ENCODE data around the gene RPS26. TPM values are rescaled to one million over a fixed set of nuclear protein-coding genes. Genes with fewer than 3 reads are reported as not detected.
A peak's percentile ranks its signal among the peaks of the same experiment; 100 is the strongest.

The RPS26 gene
- total RNA-seq, 1 experiment from 2014 or later: 46.4 TPM

DNA sequence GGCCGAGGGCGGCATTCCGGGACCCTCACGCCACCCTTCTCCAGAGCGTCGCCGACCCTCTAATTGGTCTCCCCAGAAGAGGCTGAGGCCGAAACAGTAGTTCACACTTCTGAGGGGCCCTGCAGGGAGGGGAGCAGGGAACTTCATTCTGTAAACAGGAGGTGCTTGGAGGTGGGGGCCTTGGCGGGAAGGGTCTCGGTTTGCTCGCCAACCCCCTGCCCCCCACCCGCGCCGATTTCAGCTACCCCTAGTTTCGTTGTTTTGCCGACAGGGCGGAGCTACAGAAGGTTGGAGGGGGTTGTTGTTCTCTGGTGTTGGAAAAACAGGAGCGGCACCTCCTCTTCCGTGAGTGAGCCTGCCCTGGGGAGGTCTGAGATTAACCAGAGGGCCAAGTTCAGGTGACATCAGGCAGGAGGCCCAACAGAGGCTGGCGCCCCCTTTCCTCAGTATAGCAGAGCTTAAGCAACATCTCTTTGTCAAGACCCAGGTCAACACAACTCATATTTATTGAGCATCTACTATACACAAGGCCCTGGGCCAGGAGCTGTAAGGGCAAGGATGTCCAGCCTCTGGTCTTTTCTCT, 38.9 kb downstream of the RPS26 start:
- peaks cover 6% of the 10 kb centered on the region for H3K4me1 ChIP-seq (ENCODE audit: control insufficient read depth, insufficient read depth, low read length)
- DNase-seq (ENCODE audit: low read depth, low spot score) (no peak), ATAC-seq (no peak)
- no peaks in the 10 kb centered on the region for H3K27me3 ChIP-seq (ENCODE audit: control insufficient read depth, insufficient read depth, low read length)
- H3K4me3 ChIP-seq (ENCODE audit: low read depth in 2 of 2, low read length in 2 of 2): peak overlapping the region; percentile 58 to 84
- no peaks in the 10 kb centered on the region for H3K9me3 ChIP-seq (ENCODE audit: control insufficient read depth, insufficient read depth, low read depth, low read length)
- intact Hi-C loops (cut with micrococcal nuclease; ENCODE audit: unreplicated experiment): no loop called here
- ChIA-PET POLR2A (interaction anchor here (0.5 kb wide), 1 partner anchor 18 kb away, joined by 6 read pairs; no protein-coding TSS in a partner anchor), CTCF (interaction anchor here (0.5 kb wide), 1 partner anchor 47 kb away, joined by 3 read pairs; the partner anchor contains the start of gene ESYT1)
- no peaks in the 10 kb centered on the region; the same call in 1 of the 2 replicates for H3K36me3 ChIP-seq (ENCODE audit: control insufficient read depth, insufficient read depth, low read length)
- in situ Hi-C loops (cut with HindIII; ENCODE audit: low pct_unique_long_range_greater_than_20kb, low sequenced_read_pairs): no loop called here
- no TSS peak for BruUV-seq (replicated peaks)
- no peak overlapping the region for H3K27ac ChIP-seq (ENCODE audit: low read length)
- TF ChIP-seq SIN3A (IDR thresholded peaks at IDR 0.05; ENCODE audit: borderline replicate concordance, insufficient read depth, low read depth, low read length) (no peak), TCF7L2 (IDR thresholded peaks at IDR 0.05; ENCODE audit: low read depth, low read length) (no peak), POLR2AphosphoS5 (IDR thresholded peaks at IDR 0.05; ENCODE audit: low read depth, low read length) (no peak)
- TF ChIP-seq, protein P1, sequence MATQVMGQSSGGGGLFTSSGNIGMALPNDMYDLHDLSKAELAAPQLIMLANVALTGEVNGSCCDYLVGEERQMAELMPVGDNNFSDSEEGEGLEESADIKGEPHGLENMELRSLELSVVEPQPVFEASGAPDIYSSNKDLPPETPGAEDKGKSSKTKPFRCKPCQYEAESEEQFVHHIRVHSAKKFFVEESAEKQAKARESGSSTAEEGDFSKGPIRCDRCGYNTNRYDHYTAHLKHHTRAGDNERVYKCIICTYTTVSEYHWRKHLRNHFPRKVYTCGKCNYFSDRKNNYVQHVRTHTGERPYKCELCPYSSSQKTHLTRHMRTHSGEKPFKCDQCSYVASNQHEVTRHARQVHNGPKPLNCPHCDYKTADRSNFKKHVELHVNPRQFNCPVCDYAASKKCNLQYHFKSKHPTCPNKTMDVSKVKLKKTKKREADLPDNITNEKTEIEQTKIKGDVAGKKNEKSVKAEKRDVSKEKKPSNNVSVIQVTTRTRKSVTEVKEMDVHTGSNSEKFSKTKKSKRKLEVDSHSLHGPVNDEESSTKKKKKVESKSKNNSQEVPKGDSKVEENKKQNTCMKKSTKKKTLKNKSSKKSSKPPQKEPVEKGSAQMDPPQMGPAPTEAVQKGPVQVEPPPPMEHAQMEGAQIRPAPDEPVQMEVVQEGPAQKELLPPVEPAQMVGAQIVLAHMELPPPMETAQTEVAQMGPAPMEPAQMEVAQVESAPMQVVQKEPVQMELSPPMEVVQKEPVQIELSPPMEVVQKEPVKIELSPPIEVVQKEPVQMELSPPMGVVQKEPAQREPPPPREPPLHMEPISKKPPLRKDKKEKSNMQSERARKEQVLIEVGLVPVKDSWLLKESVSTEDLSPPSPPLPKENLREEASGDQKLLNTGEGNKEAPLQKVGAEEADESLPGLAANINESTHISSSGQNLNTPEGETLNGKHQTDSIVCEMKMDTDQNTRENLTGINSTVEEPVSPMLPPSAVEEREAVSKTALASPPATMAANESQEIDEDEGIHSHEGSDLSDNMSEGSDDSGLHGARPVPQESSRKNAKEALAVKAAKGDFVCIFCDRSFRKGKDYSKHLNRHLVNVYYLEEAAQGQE (IDR thresholded peaks at IDR 0.05; ENCODE audit: insufficient read depth in 1 of 2, low read depth in 2 of 2, low read length in 1 of 2): no peak
- TF ChIP-seq, protein P2, sequence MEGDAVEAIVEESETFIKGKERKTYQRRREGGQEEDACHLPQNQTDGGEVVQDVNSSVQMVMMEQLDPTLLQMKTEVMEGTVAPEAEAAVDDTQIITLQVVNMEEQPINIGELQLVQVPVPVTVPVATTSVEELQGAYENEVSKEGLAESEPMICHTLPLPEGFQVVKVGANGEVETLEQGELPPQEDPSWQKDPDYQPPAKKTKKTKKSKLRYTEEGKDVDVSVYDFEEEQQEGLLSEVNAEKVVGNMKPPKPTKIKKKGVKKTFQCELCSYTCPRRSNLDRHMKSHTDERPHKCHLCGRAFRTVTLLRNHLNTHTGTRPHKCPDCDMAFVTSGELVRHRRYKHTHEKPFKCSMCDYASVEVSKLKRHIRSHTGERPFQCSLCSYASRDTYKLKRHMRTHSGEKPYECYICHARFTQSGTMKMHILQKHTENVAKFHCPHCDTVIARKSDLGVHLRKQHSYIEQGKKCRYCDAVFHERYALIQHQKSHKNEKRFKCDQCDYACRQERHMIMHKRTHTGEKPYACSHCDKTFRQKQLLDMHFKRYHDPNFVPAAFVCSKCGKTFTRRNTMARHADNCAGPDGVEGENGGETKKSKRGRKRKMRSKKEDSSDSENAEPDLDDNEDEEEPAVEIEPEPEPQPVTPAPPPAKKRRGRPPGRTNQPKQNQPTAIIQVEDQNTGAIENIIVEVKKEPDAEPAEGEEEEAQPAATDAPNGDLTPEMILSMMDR (IDR thresholded peaks at IDR 0.05): no peak

GRCh38 chr12:56081393-56082347, 40.0 kb downstream of the RPS26 start:
- Histone ChIP-seq H3K4me1 (ENCODE audit: control insufficient read depth, insufficient read depth, low read length) (peaks cover 6% of the 10 kb centered on the region), H3K9me3 (ENCODE audit: control insufficient read depth, insufficient read depth, low read depth, low read length) (no peaks in the 10 kb centered on the region), H3K4me3 (ENCODE audit: low read depth in 2 of 2, low read length in 2 of 2) (no peak overlapping the region), H3K36me3 (ENCODE audit: control insufficient read depth, insufficient read depth, low read length) (no peaks in the 10 kb centered on the region; the same call in 1 of the 2 replicates), H3K27me3 (ENCODE audit: control insufficient read depth, insufficient read depth, low read length) (no peaks in the 10 kb centered on the region), H3K27ac (ENCODE audit: low read length) (no peak overlapping the region)
- no TSS peak for BruUV-seq (replicated peaks)
- ATAC-seq (no peak), DNase-seq (ENCODE audit: low read depth, low spot score) (no peak)
- TF ChIP-seq TCF7L2 (IDR thresholded peaks at IDR 0.05; ENCODE audit: low read depth, low read length) (no peak), SIN3A (IDR thresholded peaks at IDR 0.05; ENCODE audit: borderline replicate concordance, insufficient read depth, low read depth, low read length) (no peak), POLR2AphosphoS5 (IDR thresholded peaks at IDR 0.05; ENCODE audit: low read depth, low read length) (no peak)
- TF ChIP-seq, protein P1 (IDR thresholded peaks at IDR 0.05; ENCODE audit: insufficient read depth in 1 of 2, low read depth in 2 of 2, low read length in 1 of 2): no peak
- TF ChIP-seq, protein P2 (IDR thresholded peaks at IDR 0.05): no peak
- CTCF ChIA-PET: interaction anchor here (0.5 kb wide), 1 partner anchor 46 kb away, joined by 3 read pairs; the partner anchor contains the start of gene ESYT1
- intact Hi-C loops (cut with micrococcal nuclease; ENCODE audit: unreplicated experiment) (no loop called here), in situ Hi-C loops (cut with HindIII; ENCODE audit: low pct_unique_long_range_greater_than_20kb, low sequenced_read_pairs) (no loop called here)
- POLR2A ChIA-PET: interaction anchor here (0.5 kb wide), 1 partner anchor 17 kb away, joined by 6 read pairs; no protein-coding TSS in a partner anchor
